ENCODE measurements around the gene ADCYAP1R1.

The ADCYAP1R1 gene

DNA sequence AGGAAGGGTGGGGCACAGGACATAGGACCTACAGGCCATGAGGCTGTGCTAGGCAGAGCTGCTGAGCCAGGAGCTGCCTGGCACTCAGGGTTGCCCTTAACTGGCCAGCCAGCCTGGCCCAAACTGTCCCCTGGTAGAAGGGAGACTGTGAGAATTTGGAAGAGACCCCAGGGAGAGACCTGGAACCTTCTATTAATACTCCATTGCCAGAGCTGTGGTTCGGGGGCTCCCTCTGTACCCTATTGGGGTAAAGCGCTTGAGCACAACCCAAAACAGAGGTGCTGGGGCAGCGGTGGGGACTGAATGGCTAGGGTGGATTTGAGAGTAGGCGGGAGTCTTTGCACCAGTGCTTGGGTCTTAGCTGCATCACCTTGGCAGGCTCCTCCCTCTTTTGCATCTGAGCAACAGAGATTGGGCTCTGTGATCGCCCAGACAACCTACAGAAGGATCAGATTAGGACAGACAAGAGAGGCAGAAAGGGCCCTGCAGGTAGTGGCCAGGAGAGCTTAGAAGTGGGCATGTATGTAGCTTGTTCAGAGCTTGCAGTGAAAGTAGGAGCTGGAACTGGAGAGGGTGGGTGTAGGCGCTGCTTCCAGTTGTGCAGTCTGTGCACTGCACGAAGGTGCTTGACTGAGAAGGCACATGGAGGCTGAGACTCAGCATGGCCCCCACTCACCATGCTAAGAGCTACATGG is 53.3 kb downstream of the ADCYAP1R1 start:
- no peak overlapping the region for H3K27ac ChIP-seq
- no peak overlapping the region for H3K4me3 ChIP-seq (ENCODE audit: low read depth in 1 of 2, low read length in 1 of 2)
- no peaks in the 10 kb centered on the region for H3K4me1 ChIP-seq (ENCODE audit: control insufficient read depth in 1 of 2, insufficient read depth in 1 of 2, low read depth in 1 of 2, low read length in 1 of 2)
- H3K36me3 ChIP-seq = no peaks in the 10 kb centered on the region
- TF ChIP-seq, protein P1, sequence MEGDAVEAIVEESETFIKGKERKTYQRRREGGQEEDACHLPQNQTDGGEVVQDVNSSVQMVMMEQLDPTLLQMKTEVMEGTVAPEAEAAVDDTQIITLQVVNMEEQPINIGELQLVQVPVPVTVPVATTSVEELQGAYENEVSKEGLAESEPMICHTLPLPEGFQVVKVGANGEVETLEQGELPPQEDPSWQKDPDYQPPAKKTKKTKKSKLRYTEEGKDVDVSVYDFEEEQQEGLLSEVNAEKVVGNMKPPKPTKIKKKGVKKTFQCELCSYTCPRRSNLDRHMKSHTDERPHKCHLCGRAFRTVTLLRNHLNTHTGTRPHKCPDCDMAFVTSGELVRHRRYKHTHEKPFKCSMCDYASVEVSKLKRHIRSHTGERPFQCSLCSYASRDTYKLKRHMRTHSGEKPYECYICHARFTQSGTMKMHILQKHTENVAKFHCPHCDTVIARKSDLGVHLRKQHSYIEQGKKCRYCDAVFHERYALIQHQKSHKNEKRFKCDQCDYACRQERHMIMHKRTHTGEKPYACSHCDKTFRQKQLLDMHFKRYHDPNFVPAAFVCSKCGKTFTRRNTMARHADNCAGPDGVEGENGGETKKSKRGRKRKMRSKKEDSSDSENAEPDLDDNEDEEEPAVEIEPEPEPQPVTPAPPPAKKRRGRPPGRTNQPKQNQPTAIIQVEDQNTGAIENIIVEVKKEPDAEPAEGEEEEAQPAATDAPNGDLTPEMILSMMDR (IDR thresholded peaks at IDR 0.05) = no peak
- no peaks in the 10 kb centered on the region for H3K9me3 ChIP-seq
- H3K27me3 ChIP-seq = no peaks in the 10 kb centered on the region

DNA sequence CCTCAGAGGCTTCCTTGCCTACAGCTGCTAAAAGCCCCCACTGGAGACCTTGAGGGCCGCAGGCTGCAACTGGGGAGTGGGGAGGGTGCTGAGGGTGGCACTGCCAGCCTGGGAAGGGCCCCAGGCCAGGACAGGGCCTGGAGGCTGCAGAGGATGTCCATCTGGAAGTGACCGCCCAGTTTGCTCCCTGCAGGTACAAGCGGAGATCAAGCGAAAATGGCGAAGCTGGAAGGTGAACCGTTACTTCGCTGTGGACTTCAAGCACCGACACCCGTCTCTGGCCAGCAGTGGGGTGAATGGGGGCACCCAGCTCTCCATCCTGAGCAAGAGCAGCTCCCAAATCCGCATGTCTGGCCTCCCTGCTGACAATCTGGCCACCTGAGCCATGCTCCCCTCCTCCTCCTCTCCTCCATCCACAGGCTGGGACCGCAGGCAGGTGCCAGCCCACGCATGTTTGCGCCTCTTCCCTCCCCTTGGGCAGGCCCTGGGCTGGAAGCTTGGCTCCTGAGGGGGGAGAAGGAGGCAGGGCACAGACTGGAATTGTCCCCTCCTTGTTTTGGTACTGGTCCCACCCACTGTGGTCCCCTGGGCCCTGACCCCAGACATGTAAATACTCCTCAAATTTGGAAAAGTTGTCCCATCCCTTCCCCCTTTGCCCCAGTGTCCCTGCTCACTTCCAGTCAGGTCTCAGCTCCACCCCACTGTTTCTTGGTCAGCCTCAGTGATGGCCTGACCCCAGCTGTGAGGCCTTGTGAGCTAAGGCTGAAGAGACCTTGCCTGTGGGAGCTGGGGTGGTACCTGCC is 54.4 kb downstream of the ADCYAP1R1 start:
- no peaks in the 10 kb centered on the region for H3K4me1 ChIP-seq (ENCODE audit: control insufficient read depth in 1 of 2, insufficient read depth in 1 of 2, low read depth in 1 of 2, low read length in 1 of 2)
- no peaks in the 10 kb centered on the region for H3K9me3 ChIP-seq
- H3K27me3 ChIP-seq = no peaks in the 10 kb centered on the region
- no peaks in the 10 kb centered on the region for H3K36me3 ChIP-seq
- TF ChIP-seq, protein P1 (IDR thresholded peaks at IDR 0.05) = no peak
- no peak overlapping the region for H3K27ac ChIP-seq
- H3K4me3 ChIP-seq (ENCODE audit: low read depth in 1 of 2, low read length in 1 of 2) = no peak overlapping the region

DNA sequence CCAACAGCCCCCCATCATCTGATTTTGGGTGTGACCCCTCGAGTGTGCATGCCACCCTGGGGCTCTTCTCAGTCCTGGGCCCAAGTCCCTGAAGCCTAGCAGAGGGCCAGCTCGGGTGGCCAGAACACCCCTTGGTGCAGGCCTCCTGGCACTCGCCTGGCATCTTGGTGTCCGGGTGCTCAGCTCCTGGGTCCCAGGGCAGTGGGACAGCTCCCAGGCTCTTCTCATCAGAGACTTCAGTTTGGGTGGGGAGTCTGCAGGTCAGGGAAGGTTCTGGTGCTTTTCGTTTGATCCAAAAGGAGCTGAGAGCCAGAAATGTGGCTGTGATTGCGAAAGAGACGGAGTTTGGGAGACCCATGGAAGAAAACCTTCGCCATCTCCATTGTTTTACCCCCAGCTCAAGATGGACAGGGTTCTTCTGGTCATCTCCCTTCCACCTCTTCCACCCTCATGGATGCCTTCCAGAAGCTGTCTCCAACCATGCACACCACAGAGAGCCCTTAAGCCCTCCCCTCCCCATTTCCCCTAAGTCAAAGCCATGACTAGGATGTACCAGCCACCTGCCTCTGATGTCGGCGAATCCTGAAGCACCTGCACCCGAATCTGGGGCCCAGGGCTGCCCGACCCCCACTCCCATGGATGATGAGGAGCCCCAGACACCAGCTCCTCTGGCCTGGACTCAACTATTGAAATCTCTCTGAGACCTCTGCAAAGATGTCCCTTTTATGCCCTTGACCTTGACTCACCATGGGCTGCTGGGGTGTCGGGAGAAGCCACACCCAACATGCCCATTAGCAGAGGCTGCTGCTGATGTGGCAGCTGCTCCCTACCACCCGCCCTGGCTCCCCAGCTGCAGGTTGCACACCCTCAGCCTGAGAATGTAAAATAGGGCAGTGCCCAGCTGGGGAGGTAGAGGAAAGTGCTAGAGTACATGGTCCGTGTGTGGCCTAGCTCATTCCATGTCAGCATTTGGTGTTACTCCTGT is 55.3 kb downstream of the ADCYAP1R1 start:
- Histone ChIP-seq H3K4me3 (ENCODE audit: low read depth in 1 of 2, low read length in 1 of 2) (no peak overlapping the region), H3K27me3 (no peaks in the 10 kb centered on the region), H3K36me3 (no peaks in the 10 kb centered on the region), H3K9me3 (no peaks in the 10 kb centered on the region), H3K27ac (no peak overlapping the region), H3K4me1 (ENCODE audit: control insufficient read depth in 1 of 2, insufficient read depth in 1 of 2, low read depth in 1 of 2, low read length in 1 of 2) (no peaks in the 10 kb centered on the region)
- TF ChIP-seq, protein P1 (IDR thresholded peaks at IDR 0.05) = no peak

DNA sequence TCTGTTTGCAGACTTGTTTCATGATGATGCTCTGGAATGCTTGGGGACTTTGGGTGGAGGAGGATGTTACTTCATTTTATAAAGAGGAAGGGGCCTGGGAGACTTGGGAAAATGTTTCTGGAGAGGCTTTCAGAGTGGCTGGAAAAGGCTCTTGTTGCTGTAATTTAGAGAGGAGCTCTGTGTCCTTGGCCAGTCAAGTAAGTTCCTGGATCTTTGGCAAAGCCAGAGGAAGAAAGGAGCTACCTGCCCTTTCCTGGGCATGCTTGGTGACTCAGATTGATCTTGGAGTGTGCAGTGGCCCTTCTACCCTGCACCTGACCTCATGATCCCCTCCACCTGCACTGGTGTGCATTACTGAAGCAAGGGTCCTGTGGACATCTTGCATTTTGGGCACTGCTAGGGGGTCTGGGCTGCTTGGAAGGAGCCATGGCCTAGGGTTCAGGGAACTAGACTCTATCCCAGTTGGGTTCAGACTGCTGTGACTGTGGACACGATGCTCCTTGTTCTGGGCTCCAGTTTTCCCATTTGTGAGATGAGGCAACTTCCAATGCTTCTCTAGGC is 56.1 kb downstream of the ADCYAP1R1 start:
- H3K4me3 ChIP-seq (ENCODE audit: low read depth in 1 of 2, low read length in 1 of 2) = no peak overlapping the region
- H3K27me3 ChIP-seq = no peaks in the 10 kb centered on the region
- H3K27ac ChIP-seq = no peak overlapping the region
- TF ChIP-seq, protein P1 (IDR thresholded peaks at IDR 0.05) = no peak
- no peaks in the 10 kb centered on the region for H3K4me1 ChIP-seq (ENCODE audit: control insufficient read depth in 1 of 2, insufficient read depth in 1 of 2, low read depth in 1 of 2, low read length in 1 of 2)
- H3K36me3 ChIP-seq = no peaks in the 10 kb centered on the region
- H3K9me3 ChIP-seq = no peaks in the 10 kb centered on the region

DNA sequence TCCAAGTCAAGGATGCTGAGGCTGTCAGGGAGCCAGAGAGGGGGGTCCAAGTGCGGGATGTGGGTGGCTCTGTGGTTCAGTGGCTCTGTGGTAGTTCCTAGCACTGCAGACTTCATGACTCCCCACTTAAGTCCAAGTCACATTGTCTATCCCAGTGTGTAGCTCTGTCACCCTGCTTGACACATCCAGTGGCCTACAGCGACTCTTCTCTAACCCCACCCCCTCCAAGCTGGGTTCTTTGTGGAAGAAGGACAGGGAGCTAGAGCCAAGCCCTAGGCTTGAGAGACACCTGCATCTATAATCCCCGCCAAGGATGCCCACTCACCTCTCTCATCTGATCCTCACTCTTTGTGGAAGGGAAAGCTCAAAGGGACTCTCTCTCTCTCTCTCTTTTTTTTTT is 57.6 kb downstream of the ADCYAP1R1 start:
- TF ChIP-seq, protein P1 (IDR thresholded peaks at IDR 0.05) = no peak
- H3K27me3 ChIP-seq = no peaks in the 10 kb centered on the region
- H3K4me3 ChIP-seq (ENCODE audit: low read depth in 1 of 2, low read length in 1 of 2) = no peak overlapping the region
- H3K9me3 ChIP-seq = no peaks in the 10 kb centered on the region
- H3K27ac ChIP-seq = no peak overlapping the region
- H3K4me1 ChIP-seq (ENCODE audit: control insufficient read depth in 1 of 2, insufficient read depth in 1 of 2, low read depth in 1 of 2, low read length in 1 of 2) = no peaks in the 10 kb centered on the region
- no peaks in the 10 kb centered on the region for H3K36me3 ChIP-seq

All from neutrophil (primary cell).